ENCODE data around the gene JAZF1.

Gene JAZF1

DNA sequence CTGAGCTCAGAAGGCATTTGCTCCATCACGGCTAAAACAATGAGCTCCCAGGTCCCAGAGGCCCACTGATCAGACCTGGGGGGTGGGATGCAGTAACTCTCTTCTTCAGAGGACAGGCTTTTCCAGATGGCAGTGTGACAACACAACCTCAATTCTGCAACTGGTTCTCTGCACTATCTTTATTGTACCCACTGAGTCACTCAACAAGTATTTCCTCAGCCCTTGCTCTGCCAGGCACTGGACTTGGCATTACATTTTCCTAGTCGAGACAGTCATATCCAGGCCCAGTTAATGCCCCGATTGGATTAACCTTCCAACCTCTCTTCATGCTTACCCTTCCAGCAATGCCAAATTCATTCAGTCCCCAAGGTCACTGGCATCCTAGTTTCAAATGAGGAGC lies 72.6 kb downstream of the JAZF1 start:
- no peak overlapping the region for H3K27ac ChIP-seq
- no peak for TF ChIP-seq CTCF (conservative IDR thresholded peaks at IDR 0.05)

DNA sequence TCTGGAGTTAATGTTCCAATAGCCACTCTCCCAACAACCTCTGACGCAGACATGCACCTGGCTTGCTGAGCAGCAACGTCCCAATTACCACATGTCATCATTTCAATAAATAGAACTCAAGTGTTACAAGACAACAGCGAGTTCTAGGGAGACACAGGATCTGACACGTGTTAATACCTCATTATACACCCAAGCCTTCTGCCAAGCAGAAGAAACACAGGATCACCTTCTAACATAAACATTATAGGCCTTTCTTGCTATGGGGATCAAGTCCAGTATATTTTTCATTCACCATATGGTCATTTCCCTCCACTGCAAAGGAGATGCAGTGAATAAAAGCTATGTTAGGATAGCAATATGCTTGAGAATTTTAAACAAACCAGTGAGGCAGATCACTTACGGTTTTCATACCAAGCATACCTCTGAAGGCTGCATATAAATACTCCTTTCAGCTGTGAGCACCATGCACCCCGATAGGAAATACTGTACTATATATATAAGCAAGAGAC lies 74.2 kb downstream of the JAZF1 start:
- no peak overlapping the region for H3K27ac ChIP-seq
- no peak for TF ChIP-seq CTCF (conservative IDR thresholded peaks at IDR 0.05)

DNA sequence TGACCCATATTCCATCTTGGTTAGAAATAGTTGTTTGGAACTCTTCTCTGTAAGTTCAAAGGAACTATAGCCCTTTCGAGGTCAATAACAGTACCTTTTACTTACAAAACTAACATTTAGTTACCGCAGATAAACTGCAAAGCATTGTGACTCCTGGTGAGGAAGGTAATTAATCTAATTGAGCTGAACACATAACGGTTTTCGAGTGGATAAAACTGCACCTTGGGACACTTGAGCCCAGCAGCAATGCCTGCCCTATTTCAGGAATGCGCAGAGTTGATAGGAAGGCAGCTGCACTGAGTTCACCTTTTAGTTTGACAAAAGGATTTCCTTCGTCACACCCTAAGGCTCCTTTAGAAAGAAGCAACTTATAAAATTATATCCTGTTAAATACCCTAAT lies 75.4 kb downstream of the JAZF1 start:
- no peak overlapping the region for H3K27ac ChIP-seq
- no peak for TF ChIP-seq CTCF (conservative IDR thresholded peaks at IDR 0.05)

DNA sequence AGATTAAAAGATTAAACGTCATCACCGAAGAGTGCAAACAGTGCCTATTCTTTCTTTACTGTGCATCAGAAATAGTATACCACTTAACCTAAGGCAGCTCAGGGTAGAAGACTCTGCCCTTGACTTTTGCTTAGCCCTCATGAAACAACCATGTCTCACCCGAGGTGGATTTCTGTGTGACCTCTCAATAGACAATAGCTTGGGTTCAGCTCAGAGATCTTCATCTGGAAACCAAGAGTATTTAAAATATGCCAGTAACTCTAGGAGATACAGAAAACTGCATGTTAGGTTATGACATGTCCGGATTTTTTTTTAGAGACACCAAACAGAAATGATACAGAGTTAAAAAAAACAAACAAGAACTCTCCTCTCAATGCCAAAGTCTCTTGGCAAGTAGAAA lies 75.8 kb downstream of the JAZF1 start:
- no peak overlapping the region for H3K27ac ChIP-seq
- TF ChIP-seq CTCF (conservative IDR thresholded peaks at IDR 0.05): no peak

DNA sequence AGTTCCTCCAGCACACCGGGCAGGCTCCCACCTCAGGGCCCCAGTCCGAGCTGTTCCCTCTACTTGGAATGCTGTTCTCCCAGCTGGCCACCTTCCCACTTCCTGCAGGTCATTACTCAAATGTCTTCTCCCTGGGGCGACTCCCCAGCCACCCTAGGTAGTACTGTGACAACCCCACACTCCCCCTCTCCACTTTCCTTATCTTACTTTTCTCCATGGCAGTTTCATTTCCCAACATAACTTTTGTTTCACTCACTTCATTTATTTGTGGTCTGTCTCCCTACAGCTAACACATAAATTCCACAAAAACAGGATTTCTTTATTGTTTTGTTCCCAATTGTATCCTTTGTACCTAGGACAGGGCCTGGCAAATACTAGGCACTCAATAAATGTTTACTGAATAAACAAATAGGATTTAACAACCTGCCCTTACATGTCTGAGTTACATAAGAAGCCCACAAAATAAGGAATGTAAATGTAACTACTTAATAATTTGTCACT lies 76.5 kb downstream of the JAZF1 start:
- H3K27ac ChIP-seq: no peak overlapping the region
- no peak for TF ChIP-seq CTCF (conservative IDR thresholded peaks at IDR 0.05)

DNA sequence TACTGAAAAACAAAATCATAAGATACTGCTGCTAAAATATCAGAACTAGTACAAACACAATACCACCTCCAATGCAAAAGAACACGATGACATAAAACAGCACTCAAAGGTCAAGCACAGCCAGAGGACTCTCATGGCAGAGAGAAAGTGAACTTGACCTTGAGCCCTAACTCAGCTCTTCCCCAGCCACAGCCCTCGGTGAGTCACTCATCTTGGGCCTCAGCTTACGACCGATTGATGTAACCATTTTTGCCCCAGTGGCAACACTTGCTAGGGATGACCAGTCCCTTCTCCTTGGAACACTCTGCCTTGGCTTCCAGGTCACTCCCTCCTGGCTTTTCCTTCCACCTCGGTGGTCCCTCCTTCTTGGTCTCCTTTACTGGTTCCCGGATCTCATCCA lies 77.8 kb downstream of the JAZF1 start:
- H3K27ac ChIP-seq: no peak overlapping the region
- no peak for TF ChIP-seq CTCF (conservative IDR thresholded peaks at IDR 0.05)

DNA sequence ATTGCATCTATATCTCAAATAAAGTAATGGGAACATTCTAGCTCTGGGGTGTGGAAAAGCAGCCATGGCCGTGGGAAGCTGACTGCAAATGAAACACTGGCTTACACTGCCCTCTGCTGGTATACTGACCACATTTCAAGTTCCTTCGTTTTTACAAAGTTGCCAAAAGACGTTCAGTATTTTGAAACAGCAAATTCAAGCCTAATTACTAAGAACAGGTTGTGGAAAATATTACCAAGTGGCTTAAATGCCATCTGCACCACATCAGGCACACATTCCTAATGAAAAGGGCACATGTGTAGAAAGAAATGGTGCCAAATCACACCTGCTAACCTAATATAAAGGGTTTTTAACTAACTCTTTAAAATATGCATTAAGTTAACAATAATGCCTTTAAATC lies 83.9 kb downstream of the JAZF1 start:
- TF ChIP-seq CTCF (conservative IDR thresholded peaks at IDR 0.05): peak; percentile 86
- H3K27ac ChIP-seq: no peak overlapping the region
